ENCODE measurements around the gene TES.

Gene TES

DNA sequence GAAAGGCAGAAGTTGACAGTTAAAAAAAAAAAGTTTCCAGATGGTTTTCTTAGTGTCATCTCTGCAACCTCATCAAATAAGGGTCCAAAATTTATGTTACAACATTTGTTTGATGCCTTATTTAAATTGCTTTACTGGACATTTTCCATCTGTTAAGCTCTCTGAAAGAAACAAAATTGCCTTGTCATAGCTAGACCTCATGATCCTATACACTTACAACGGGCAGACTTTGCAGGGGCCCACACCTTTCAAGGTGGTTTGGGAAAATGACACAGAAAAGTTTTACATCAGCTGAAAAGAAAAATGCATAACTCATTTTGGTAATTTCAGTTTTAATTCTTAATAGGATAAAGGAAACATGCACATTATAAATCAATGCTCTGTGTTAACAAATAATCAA, 1.4 kb upstream of the TES start:
- no peaks in the 10 kb centered on the region for H3K27me3 ChIP-seq (ENCODE audit: insufficient read depth, poor library complexity, severe bottlenecking)
- no peak for DNase-seq (ENCODE audit: low read depth in 1 of 2, low spot score in 1 of 2)
- H3K27ac ChIP-seq (replicated peaks): no peak overlapping the region
- TF ChIP-seq, protein P1, sequence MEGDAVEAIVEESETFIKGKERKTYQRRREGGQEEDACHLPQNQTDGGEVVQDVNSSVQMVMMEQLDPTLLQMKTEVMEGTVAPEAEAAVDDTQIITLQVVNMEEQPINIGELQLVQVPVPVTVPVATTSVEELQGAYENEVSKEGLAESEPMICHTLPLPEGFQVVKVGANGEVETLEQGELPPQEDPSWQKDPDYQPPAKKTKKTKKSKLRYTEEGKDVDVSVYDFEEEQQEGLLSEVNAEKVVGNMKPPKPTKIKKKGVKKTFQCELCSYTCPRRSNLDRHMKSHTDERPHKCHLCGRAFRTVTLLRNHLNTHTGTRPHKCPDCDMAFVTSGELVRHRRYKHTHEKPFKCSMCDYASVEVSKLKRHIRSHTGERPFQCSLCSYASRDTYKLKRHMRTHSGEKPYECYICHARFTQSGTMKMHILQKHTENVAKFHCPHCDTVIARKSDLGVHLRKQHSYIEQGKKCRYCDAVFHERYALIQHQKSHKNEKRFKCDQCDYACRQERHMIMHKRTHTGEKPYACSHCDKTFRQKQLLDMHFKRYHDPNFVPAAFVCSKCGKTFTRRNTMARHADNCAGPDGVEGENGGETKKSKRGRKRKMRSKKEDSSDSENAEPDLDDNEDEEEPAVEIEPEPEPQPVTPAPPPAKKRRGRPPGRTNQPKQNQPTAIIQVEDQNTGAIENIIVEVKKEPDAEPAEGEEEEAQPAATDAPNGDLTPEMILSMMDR (IDR thresholded peaks at IDR 0.05; ENCODE audit: insufficient read depth, low read length): no peak
- TF ChIP-seq SPI1 (IDR thresholded peaks at IDR 0.05; ENCODE audit: borderline replicate concordance, low read depth) (no peak), GABPA (IDR thresholded peaks at IDR 0.05; ENCODE audit: low read depth) (no peak), POLR2AphosphoS5 (IDR thresholded peaks at IDR 0.05; ENCODE audit: low read depth) (no peak)
- TF ChIP-seq, protein P2, sequence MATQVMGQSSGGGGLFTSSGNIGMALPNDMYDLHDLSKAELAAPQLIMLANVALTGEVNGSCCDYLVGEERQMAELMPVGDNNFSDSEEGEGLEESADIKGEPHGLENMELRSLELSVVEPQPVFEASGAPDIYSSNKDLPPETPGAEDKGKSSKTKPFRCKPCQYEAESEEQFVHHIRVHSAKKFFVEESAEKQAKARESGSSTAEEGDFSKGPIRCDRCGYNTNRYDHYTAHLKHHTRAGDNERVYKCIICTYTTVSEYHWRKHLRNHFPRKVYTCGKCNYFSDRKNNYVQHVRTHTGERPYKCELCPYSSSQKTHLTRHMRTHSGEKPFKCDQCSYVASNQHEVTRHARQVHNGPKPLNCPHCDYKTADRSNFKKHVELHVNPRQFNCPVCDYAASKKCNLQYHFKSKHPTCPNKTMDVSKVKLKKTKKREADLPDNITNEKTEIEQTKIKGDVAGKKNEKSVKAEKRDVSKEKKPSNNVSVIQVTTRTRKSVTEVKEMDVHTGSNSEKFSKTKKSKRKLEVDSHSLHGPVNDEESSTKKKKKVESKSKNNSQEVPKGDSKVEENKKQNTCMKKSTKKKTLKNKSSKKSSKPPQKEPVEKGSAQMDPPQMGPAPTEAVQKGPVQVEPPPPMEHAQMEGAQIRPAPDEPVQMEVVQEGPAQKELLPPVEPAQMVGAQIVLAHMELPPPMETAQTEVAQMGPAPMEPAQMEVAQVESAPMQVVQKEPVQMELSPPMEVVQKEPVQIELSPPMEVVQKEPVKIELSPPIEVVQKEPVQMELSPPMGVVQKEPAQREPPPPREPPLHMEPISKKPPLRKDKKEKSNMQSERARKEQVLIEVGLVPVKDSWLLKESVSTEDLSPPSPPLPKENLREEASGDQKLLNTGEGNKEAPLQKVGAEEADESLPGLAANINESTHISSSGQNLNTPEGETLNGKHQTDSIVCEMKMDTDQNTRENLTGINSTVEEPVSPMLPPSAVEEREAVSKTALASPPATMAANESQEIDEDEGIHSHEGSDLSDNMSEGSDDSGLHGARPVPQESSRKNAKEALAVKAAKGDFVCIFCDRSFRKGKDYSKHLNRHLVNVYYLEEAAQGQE (IDR thresholded peaks at IDR 0.05; ENCODE audit: insufficient replicate concordance, low read depth): no peak
- H3K4me3 ChIP-seq (replicated peaks; ENCODE audit: insufficient read depth, low read length): no peak overlapping the region

DNA sequence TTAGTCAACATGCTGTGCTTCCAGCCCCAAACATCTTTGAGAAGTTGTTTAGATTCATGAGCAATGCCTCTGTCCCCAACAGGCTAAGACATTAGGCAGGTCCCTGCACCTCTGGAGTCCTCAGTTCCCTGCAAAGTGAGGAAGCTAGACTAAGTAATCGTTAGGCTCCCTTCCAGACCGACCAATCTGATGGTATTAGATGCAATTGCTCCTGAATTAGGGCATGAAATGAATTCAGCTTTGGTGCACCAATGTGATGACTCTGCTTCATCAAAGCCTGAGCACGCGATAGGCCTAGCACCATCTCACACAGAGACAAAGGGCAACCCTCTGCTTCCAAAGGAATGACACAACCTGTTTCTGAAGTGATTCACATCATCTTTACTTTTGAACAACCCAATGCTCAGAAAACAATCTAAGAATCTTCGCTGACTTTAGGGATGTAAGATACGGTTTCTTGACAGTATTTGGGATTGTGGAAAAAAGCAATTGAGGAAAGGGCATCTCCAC, 723 bp upstream of the TES start:
- TF ChIP-seq, protein P2 (IDR thresholded peaks at IDR 0.05; ENCODE audit: insufficient replicate concordance, low read depth): no peak
- TF ChIP-seq SPI1 (IDR thresholded peaks at IDR 0.05; ENCODE audit: borderline replicate concordance, low read depth): no peak
- no peak for TF ChIP-seq GABPA (IDR thresholded peaks at IDR 0.05; ENCODE audit: low read depth)
- no peak for TF ChIP-seq POLR2AphosphoS5 (IDR thresholded peaks at IDR 0.05; ENCODE audit: low read depth)
- TF ChIP-seq, protein P1 (IDR thresholded peaks at IDR 0.05; ENCODE audit: insufficient read depth, low read length): no peak
- Histone ChIP-seq H3K27me3 (ENCODE audit: insufficient read depth, poor library complexity, severe bottlenecking) (no peaks in the 10 kb centered on the region), H3K4me3 (replicated peaks; ENCODE audit: insufficient read depth, low read length) (no peak overlapping the region), H3K27ac (replicated peaks) (no peak overlapping the region)
- no peak for DNase-seq (ENCODE audit: low read depth in 1 of 2, low spot score in 1 of 2)

DNA sequence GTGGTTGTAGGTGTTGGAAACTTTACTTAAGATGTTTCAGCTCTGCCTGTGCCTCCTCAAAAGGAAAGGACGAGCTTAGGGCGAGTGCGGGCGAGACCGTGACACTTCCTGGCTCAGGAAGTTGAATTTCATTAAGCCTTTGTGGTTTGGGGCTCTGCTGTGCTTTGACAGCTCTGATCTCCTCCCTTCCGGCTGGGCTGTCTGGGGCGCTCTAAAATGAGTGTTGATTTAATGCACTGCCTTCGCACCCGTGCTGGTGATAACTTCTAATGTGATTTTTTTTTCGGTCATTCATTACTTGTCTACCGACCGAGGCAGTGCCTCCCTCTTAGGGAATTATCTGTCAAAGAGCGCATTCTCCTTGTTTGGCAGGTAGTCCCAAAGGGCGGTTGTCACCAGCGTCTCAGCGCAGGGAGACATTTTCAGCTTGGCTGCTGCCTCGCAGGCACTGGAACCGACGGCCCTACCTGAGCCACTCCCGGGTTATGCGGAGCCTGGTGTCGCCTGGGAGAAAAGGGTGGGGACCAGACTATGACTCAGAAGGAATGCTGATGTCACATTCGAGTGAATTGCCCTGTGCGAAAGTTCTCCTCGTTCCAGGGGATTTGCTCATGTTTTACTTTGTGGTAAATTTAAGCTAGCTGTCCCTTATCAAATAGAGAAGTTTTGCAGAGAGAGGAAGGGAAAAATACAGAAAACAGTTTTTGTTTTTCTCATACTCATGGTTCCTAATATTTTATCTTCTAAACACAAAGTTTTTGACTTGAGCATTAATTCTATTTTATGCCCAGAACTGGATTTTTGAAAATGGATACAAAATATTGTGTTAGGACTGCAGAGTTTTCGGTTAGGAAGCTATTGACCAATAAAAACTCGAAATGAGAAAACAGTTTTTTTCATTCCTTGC, 920 bp downstream of the TES start:
- Histone ChIP-seq H3K27me3 (ENCODE audit: insufficient read depth, poor library complexity, severe bottlenecking) (no peaks in the 10 kb centered on the region), H3K4me3 (replicated peaks; ENCODE audit: insufficient read depth, low read length) (peak overlapping the region; percentile 58), H3K27ac (replicated peaks) (peak overlapping the region; percentile 75)
- TF ChIP-seq SPI1 (IDR thresholded peaks at IDR 0.05; ENCODE audit: borderline replicate concordance, low read depth) (peak; percentile 23; the same call in 1 of the 2 replicates), GABPA (IDR thresholded peaks at IDR 0.05; ENCODE audit: low read depth) (no peak; the same call in 1 of the 2 replicates), POLR2AphosphoS5 (IDR thresholded peaks at IDR 0.05; ENCODE audit: low read depth) (peak; percentile 55; the same call in 1 of the 2 replicates)
- TF ChIP-seq, protein P1 (IDR thresholded peaks at IDR 0.05; ENCODE audit: insufficient read depth, low read length): no peak
- TF ChIP-seq, protein P2 (IDR thresholded peaks at IDR 0.05; ENCODE audit: insufficient replicate concordance, low read depth): no peak
- DNase-seq (ENCODE audit: low read depth in 1 of 2, low spot score in 1 of 2): peak; percentile 55 to 84
